Stimulated activated CD4-positive, alpha-beta T cell treated with anti-CD3 and anti-CD28 coated beads, Interleukin-1b, Interleukin-23, amount 100 ng/mL, for 4 hours (primary cell): ENCODE data around the gene HDLBP.
"Not testable (repeated sequence)": the region's sequence is repeated elsewhere in the genome, so short reads cannot be mapped to it uniquely, and the experiment has no call there.

Experiments
- DNase-seq, 2 donors: peaks; one replicate each; pipeline ENCODE4 v3.0.0-alpha.2; 2020; ENCODE audit warnings: low read depth in 2 of 2

The HDLBP gene

GRCh38 chr2:241214209-241214608 lies 101.3 kb downstream of the HDLBP start:
- DNase-seq = no peak

GRCh38 chr2:241213567-241213966 lies 101.9 kb downstream of the HDLBP start:
- DNase-seq = no peak

- no peak for DNase-seq
Observed at GRCh38 chr2:241213041-241213440, 102.4 kb downstream of the HDLBP start.

- no peak for DNase-seq
Observed at GRCh38 chr2:241211276-241211675, 104.2 kb downstream of the HDLBP start.

GRCh38 chr2:241209271-241209670 lies 106.2 kb downstream of the HDLBP start:
- no peak for DNase-seq

GRCh38 chr2:241208058-241208457 lies 107.4 kb downstream of the HDLBP start:
- DNase-seq = no peak

- no peak for DNase-seq
Observed at GRCh38 chr2:241207641-241208040, 107.8 kb downstream of the HDLBP start.

GRCh38 chr2:241207151-241207550 lies 108.3 kb downstream of the HDLBP start:
- DNase-seq = no peak

GRCh38 chr2:241205086-241205485 lies 110.4 kb downstream of the HDLBP start:
- DNase-seq = no peak

GRCh38 chr2:241204490-241204889 lies 111.0 kb downstream of the HDLBP start:
- no peak for DNase-seq

GRCh38 chr2:241204010-241204384 lies 111.5 kb downstream of the HDLBP start:
- no peak for DNase-seq

GRCh38 chr2:241203218-241204009 lies 112.1 kb downstream of the HDLBP start:
- no peak for DNase-seq

- DNase-seq = no peak
Observed at GRCh38 chr2:241202681-241203080, 112.8 kb downstream of the HDLBP start.

- no peak for DNase-seq
Observed at GRCh38 chr2:241202268-241202585, 113.2 kb downstream of the HDLBP start.

- no peak for DNase-seq
Observed at GRCh38 chr2:241201445-241202267, 113.8 kb downstream of the HDLBP start.

- no peak for DNase-seq
Observed at GRCh38 chr2:241200822-241201395, 114.6 kb downstream of the HDLBP start.

- DNase-seq = no peak
Observed at GRCh38 chr2:241199897-241200821, 115.3 kb downstream of the HDLBP start.

- DNase-seq = no peak
Observed at GRCh38 chr2:241199286-241199685, 116.2 kb downstream of the HDLBP start.

- no peak for DNase-seq
Observed at GRCh38 chr2:241198381-241199279, 116.8 kb downstream of the HDLBP start.

- DNase-seq = no peak
Observed at GRCh38 chr2:241197947-241198346, 117.5 kb downstream of the HDLBP start.

GRCh38 chr2:241197246-241197645 lies 118.2 kb downstream of the HDLBP start:
- not testable (repeated sequence) for DNase-seq
